HEK293 (cell line): ENCODE data around the gene BDKRB2.

Experiments used
- CTCF ChIA-PET: fragments of 350-600 bp; formaldehyde crosslinking; extraction: SDS; loops from one replicate; lab custom pipeline; 2021; ENCODE audit warnings: antibody characterized with exemption; lab: Yijun Ruan, JAX
- POLR2A ChIA-PET: fragments of 300-600 bp; formaldehyde crosslinking; extraction: SDS; loops from one replicate; lab custom pipeline; 2020; ENCODE audit warnings: antibody characterized with exemption, inconsistent platforms; lab: Yijun Ruan, JAX
- H3K27ac ChIP-seq: fragments of 200-500 bp; sonication (Bioruptor generic); 2 replicates; pipeline ENCODE4 v1.5.1; 2014; ENCODE audit warnings: low read depth, low read length, control low read depth, inconsistent platforms; ENCODE audit errors: extremely low read depth
- H3K36me3 ChIP-seq, 2 experiments: fragments of 200-500 bp in 1 of 2; sonication (Bioruptor generic) in 1 of 2; 1 replicate in 1 of 2; 2 replicates in 1 of 2; pipeline ENCODE4 v1.5.1; 2014 to 2017; ENCODE audit warnings: inconsistent platforms in 2 of 2, low read length in 2 of 2; ENCODE audit not compliant: control insufficient read depth in 2 of 2, insufficient read depth in 1 of 2
- H3K4me1 ChIP-seq: fragments of 200-500 bp; sonication (Bioruptor generic); 2 replicates; pipeline ENCODE4 v1.5.1; 2014; ENCODE audit warnings: mild to moderate bottlenecking, low read length, inconsistent platforms; ENCODE audit not compliant: control insufficient read depth, insufficient read depth
- H3K4me3 ChIP-seq: 2 replicates; pipeline ENCODE4 v1.5.1; 2011; ENCODE audit warnings: low read depth, mild to moderate bottlenecking, control low read depth, low read length, moderate library complexity
- H3K9me3 ChIP-seq: fragments of 200-500 bp; sonication (Bioruptor generic); 2 replicates; pipeline ENCODE4 v1.5.1; 2014; ENCODE audit warnings: low read depth, low read length, inconsistent platforms; ENCODE audit not compliant: control insufficient read depth, insufficient read depth
- YY2 ChIP-seq: fragments of 450-650 bp; formaldehyde crosslinking; IDR thresholded peaks from 2 replicates; pipeline ENCODE4 v1.5.1; 2016; ENCODE audit warnings: missing biosample characterization, missing genetic modification characterization
- ZBTB21 ChIP-seq: fragments of 450-650 bp; formaldehyde crosslinking; IDR thresholded peaks from 2 replicates; pipeline ENCODE4 v1.5.1; 2017; ENCODE audit warnings: missing biosample characterization, missing genetic modification characterization
- ZIC2 ChIP-seq: fragments of 450-650 bp; formaldehyde crosslinking; IDR thresholded peaks from 2 replicates; pipeline ENCODE4 v1.5.1; 2016; ENCODE audit warnings: missing biosample characterization, missing genetic modification characterization
- ZNF341 ChIP-seq: fragments of 450-650 bp; formaldehyde crosslinking; IDR thresholded peaks from 2 replicates; pipeline ENCODE4; 2016; ENCODE audit warnings: low read depth, missing biosample characterization, missing genetic modification characterization
- ZNF37A ChIP-seq: fragments of 450-650 bp; IDR thresholded peaks from 2 replicates; pipeline ENCODE4 v1.5.1; 2018; ENCODE audit warnings: missing biosample characterization, missing genetic modification characterization
- ZNF623 ChIP-seq: fragments of 450-650 bp; formaldehyde crosslinking; IDR thresholded peaks from 2 replicates; pipeline ENCODE4 v1.5.1; 2016; ENCODE audit warnings: missing biosample characterization, missing genetic modification characterization
- ZNF660 ChIP-seq: fragments of 450-650 bp; IDR thresholded peaks from 2 replicates; pipeline ENCODE4 v1.5.1; 2018; ENCODE audit warnings: missing biosample characterization, mild to moderate bottlenecking, missing genetic modification characterization
- ZNF670 ChIP-seq: fragments of 450-650 bp; formaldehyde crosslinking; IDR thresholded peaks from 2 replicates; pipeline ENCODE4 v1.5.1; 2016; ENCODE audit warnings: missing biosample characterization, missing genetic modification characterization, low read depth
- ZNF768 ChIP-seq: fragments of 450-650 bp; formaldehyde crosslinking; IDR thresholded peaks from 2 replicates; pipeline ENCODE4 v1.5.1; 2018; ENCODE audit warnings: missing biosample characterization, mild to moderate bottlenecking, missing genetic modification characterization
- TF ChIP-seq, protein P1 (sequence below): fragments of 450-650 bp; formaldehyde crosslinking; IDR thresholded peaks from 2 replicates; pipeline ENCODE4 v1.5.1; 2016; ENCODE audit warnings: missing biosample characterization, missing genetic modification characterization
- TF ChIP-seq, protein P2 (sequence below): fragments of 450-650 bp; formaldehyde crosslinking; IDR thresholded peaks from 2 replicates; pipeline ENCODE4 v1.5.1; 2016; ENCODE audit warnings: missing biosample characterization, missing genetic modification characterization
- TF ChIP-seq, protein P3 (sequence below): fragments of 450-650 bp; formaldehyde crosslinking; IDR thresholded peaks from 2 replicates; pipeline ENCODE4 v1.5.1; 2016; ENCODE audit warnings: missing biosample characterization, missing genetic modification characterization
- TF ChIP-seq, protein P4 (sequence below): fragments of 450-650 bp; formaldehyde crosslinking; IDR thresholded peaks from 2 replicates; pipeline ENCODE4 v1.5.1; 2016; ENCODE audit warnings: missing biosample characterization, missing genetic modification characterization, borderline replicate concordance

Gene BDKRB2

GRCh38 chr14:96156804-96157760, 47.6 kb upstream of the BDKRB2 start:
- no peaks in the 10 kb centered on the region for H3K36me3 ChIP-seq
- POLR2A ChIA-PET: no interaction called here
- H3K9me3 ChIP-seq: no peaks in the 10 kb centered on the region
- H3K4me1 ChIP-seq: no peaks in the 10 kb centered on the region
- CTCF ChIA-PET: interaction anchor here (0.6 to 1.6 kb wide), 2 partner anchors 74 to 119 kb away, joined by 3 to 8 read pairs; no protein-coding TSS in a partner anchor
- no peak overlapping the region for H3K4me3 ChIP-seq
- no peak for TF ChIP-seq ZNF37A (tag by site-specific recombination)
- TF ChIP-seq ZBTB21: no peak
- TF ChIP-seq ZNF768 (tag by site-specific recombination): no peak
- TF ChIP-seq, protein P1, sequence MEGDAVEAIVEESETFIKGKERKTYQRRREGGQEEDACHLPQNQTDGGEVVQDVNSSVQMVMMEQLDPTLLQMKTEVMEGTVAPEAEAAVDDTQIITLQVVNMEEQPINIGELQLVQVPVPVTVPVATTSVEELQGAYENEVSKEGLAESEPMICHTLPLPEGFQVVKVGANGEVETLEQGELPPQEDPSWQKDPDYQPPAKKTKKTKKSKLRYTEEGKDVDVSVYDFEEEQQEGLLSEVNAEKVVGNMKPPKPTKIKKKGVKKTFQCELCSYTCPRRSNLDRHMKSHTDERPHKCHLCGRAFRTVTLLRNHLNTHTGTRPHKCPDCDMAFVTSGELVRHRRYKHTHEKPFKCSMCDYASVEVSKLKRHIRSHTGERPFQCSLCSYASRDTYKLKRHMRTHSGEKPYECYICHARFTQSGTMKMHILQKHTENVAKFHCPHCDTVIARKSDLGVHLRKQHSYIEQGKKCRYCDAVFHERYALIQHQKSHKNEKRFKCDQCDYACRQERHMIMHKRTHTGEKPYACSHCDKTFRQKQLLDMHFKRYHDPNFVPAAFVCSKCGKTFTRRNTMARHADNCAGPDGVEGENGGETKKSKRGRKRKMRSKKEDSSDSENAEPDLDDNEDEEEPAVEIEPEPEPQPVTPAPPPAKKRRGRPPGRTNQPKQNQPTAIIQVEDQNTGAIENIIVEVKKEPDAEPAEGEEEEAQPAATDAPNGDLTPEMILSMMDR (tag by site-specific recombination): no peak
- TF ChIP-seq ZNF660 (tag by site-specific recombination): no peak
- no peak for TF ChIP-seq ZIC2 (tag by site-specific recombination)
- TF ChIP-seq YY2 (tag by site-specific recombination): no peak
- TF ChIP-seq, protein P2, sequence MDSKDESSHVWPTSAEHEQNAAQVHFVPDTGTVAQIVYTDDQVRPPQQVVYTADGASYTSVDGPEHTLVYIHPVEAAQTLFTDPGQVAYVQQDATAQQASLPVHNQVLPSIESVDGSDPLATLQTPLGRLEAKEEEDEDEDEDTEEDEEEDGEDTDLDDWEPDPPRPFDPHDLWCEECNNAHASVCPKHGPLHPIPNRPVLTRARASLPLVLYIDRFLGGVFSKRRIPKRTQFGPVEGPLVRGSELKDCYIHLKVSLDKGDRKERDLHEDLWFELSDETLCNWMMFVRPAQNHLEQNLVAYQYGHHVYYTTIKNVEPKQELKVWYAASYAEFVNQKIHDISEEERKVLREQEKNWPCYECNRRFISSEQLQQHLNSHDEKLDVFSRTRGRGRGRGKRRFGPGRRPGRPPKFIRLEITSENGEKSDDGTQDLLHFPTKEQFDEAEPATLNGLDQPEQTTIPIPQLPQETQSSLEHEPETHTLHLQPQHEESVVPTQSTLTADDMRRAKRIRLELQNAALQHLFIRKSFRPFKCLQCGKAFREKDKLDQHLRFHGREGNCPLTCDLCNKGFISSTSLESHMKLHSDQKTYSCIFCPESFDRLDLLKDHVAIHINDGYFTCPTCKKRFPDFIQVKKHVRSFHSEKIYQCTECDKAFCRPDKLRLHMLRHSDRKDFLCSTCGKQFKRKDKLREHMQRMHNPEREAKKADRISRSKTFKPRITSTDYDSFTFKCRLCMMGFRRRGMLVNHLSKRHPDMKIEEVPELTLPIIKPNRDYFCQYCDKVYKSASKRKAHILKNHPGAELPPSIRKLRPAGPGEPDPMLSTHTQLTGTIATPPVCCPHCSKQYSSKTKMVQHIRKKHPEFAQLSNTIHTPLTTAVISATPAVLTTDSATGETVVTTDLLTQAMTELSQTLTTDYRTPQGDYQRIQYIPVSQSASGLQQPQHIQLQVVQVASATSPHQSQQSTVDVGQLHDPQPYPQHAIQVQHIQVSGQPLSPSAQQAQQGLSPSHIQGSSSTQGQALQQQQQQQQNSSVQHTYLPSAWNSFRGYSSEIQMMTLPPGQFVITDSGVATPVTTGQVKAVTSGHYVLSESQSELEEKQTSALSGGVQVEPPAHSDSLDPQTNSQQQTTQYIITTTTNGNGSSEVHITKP (tag by site-specific recombination): no peak
- no peak for TF ChIP-seq ZNF341 (tag by site-specific recombination)
- TF ChIP-seq, protein P3, sequence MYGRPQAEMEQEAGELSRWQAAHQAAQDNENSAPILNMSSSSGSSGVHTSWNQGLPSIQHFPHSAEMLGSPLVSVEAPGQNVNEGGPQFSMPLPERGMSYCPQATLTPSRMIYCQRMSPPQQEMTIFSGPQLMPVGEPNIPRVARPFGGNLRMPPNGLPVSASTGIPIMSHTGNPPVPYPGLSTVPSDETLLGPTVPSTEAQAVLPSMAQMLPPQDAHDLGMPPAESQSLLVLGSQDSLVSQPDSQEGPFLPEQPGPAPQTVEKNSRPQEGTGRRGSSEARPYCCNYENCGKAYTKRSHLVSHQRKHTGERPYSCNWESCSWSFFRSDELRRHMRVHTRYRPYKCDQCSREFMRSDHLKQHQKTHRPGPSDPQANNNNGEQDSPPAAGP: no peak
- no peak overlapping the region for H3K27ac ChIP-seq

DNA sequence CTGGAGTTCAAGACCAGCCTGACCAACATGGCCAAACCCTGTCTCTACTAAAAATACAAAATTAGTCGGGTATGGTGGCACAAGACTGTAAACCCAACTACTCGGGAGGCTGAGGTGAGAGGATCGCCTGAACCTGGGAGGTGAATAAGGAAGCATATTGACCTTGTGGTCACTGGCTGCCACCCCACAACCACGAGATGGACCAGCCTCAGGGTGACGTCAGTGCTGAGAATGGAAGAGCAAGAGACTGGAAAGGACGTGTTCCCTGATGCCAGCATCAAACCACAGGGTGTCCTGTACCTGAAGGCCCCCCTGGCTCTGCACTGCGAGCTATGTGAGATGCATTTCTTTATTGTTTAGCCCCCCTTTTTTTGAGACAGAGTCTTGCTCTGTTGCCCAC, 45.9 kb upstream of the BDKRB2 start:
- Histone ChIP-seq H3K36me3 (no peaks in the 10 kb centered on the region), H3K27ac (no peak overlapping the region), H3K9me3 (no peaks in the 10 kb centered on the region), H3K4me1 (no peaks in the 10 kb centered on the region), H3K4me3 (no peak overlapping the region)
- TF ChIP-seq ZNF670 (tag by site-specific recombination) (no peak), ZNF623 (tag by site-specific recombination) (no peak)
- TF ChIP-seq, protein P4, sequence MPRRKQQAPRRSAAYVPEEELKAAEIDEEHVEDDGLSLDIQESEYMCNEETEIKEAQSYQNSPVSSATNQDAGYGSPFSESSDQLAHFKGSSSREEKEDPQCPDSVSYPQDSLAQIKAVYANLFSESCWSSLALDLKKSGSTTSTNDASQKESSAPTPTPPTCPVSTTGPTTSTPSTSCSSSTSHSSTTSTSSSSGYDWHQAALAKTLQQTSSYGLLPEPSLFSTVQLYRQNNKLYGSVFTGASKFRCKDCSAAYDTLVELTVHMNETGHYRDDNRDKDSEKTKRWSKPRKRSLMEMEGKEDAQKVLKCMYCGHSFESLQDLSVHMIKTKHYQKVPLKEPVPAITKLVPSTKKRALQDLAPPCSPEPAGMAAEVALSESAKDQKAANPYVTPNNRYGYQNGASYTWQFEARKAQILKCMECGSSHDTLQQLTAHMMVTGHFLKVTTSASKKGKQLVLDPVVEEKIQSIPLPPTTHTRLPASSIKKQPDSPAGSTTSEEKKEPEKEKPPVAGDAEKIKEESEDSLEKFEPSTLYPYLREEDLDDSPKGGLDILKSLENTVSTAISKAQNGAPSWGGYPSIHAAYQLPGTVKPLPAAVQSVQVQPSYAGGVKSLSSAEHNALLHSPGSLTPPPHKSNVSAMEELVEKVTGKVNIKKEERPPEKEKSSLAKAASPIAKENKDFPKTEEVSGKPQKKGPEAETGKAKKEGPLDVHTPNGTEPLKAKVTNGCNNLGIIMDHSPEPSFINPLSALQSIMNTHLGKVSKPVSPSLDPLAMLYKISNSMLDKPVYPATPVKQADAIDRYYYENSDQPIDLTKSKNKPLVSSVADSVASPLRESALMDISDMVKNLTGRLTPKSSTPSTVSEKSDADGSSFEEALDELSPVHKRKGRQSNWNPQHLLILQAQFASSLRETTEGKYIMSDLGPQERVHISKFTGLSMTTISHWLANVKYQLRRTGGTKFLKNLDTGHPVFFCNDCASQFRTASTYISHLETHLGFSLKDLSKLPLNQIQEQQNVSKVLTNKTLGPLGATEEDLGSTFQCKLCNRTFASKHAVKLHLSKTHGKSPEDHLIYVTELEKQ (tag by site-specific recombination): no peak
- ChIA-PET CTCF (no interaction called here), POLR2A (no interaction called here)
